Parathyroid adenoma (tissue), 2 donors: ENCODE data around the gene KCTD4.

Experiments
- H2AFZ ChIP-seq: fragments of 300-600 bp; sonication (generic); one replicate; pipeline ENCODE4 v1.7.0; 2017; ENCODE audit warnings: antibody characterized with exemption, mild to moderate bottlenecking
- H3K27ac ChIP-seq: fragments of 300-600 bp; sonication (generic); one replicate; pipeline ENCODE4 v1.7.0; 2017
- H3K27me3 ChIP-seq: fragments of 300-600 bp; sonication (generic); one replicate; pipeline ENCODE4 v1.7.0; 2017; ENCODE audit warnings: low read length; ENCODE audit not compliant: control insufficient read depth, insufficient read depth
- H3K36me3 ChIP-seq: fragments of 300-600 bp; sonication (generic); one replicate; pipeline ENCODE4 v1.7.0; 2017; ENCODE audit warnings: low read length; ENCODE audit not compliant: control insufficient read depth, insufficient read depth
- H3K4me1 ChIP-seq: fragments of 300-600 bp; sonication (generic); one replicate; pipeline ENCODE4 v1.7.0; 2017; ENCODE audit warnings: control low read depth
- H3K4me2 ChIP-seq: fragments of 300-600 bp; sonication (generic); one replicate; pipeline ENCODE4 v1.7.0; 2017; ENCODE audit warnings: low read length
- H3K4me3 ChIP-seq: fragments of 300-600 bp; sonication (generic); one replicate; pipeline ENCODE4 v1.7.0; 2017; ENCODE audit warnings: low read depth, low read length
- H3K79me2 ChIP-seq: fragments of 300-600 bp; sonication (generic); one replicate; pipeline ENCODE4 v1.7.0; 2017; ENCODE audit warnings: control low read depth
- H3K9ac ChIP-seq: fragments of 300-600 bp; sonication (generic); one replicate; pipeline ENCODE4 v1.7.0; 2017; ENCODE audit warnings: mild to moderate bottlenecking
- H3K9me3 ChIP-seq: fragments of 300-600 bp; sonication (generic); one replicate; pipeline ENCODE4 v1.7.0; 2017; ENCODE audit warnings: low read length; ENCODE audit not compliant: control insufficient read depth
- TF ChIP-seq, protein P1 (sequence below): fragments of 300-600 bp; sonication (generic); IDR thresholded peaks from one replicate; pipeline ENCODE4 v1.7.0; 2017; ENCODE audit warnings: antibody characterized with exemption, mild to moderate bottlenecking
- donor health status: primary hyperparathyroidism.

KCTD4 gene

DNA sequence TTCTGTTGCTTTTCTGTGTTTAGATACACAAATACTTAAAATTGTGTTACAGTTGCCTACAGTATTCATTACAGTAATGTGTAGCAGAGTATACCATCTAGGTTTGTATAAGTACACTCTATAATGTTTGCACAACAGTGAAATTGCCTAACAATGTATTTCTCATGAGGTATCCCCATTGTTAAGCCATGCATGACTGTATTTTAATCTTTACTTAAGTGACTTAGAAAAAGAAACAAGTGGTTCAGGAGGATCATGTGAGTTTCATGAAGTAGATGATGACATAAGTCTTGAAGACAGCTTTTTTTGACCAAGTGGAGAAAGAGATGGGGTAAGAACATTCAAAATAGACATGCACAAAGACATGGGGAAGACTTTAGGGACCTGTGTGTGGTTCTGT is 8.4 kb upstream of the KCTD4 start:
- Histone ChIP-seq H3K4me1 (no peaks in the 10 kb centered on the region), H3K9me3 (no peaks in the 10 kb centered on the region), H3K27ac (no peak overlapping the region), H3K4me2 (no peak overlapping the region), H3K9ac (no peak overlapping the region), H3K27me3 (no peaks in the 10 kb centered on the region), H2AFZ (no peak overlapping the region), H3K79me2 (no peaks in the 10 kb centered on the region), H3K4me3 (no peak overlapping the region), H3K36me3 (no peaks in the 10 kb centered on the region)
- TF ChIP-seq, protein P1, sequence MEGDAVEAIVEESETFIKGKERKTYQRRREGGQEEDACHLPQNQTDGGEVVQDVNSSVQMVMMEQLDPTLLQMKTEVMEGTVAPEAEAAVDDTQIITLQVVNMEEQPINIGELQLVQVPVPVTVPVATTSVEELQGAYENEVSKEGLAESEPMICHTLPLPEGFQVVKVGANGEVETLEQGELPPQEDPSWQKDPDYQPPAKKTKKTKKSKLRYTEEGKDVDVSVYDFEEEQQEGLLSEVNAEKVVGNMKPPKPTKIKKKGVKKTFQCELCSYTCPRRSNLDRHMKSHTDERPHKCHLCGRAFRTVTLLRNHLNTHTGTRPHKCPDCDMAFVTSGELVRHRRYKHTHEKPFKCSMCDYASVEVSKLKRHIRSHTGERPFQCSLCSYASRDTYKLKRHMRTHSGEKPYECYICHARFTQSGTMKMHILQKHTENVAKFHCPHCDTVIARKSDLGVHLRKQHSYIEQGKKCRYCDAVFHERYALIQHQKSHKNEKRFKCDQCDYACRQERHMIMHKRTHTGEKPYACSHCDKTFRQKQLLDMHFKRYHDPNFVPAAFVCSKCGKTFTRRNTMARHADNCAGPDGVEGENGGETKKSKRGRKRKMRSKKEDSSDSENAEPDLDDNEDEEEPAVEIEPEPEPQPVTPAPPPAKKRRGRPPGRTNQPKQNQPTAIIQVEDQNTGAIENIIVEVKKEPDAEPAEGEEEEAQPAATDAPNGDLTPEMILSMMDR = no peak

DNA sequence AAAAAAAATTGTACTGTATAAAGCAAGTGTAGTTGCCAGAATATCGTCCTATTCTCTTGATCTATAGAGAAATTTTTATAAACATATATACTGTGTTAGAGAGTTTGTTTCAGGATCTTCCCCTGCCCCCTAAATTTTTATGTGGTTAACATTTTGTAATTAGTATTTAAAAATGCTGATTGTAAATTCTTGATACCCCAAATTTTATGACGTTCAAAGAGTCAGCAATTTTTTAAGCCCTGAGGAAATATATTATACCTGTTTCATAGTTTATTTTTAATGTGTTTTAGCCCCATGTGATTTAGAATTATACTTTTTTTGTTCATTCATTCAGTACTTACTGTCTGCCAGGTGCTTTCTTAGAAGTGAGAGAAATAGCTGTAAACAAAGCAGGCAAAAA is 7.3 kb upstream of the KCTD4 start:
- no peak overlapping the region for H3K27ac ChIP-seq
- H2AFZ ChIP-seq = no peak overlapping the region
- no peaks in the 10 kb centered on the region for H3K9me3 ChIP-seq
- no peak overlapping the region for H3K9ac ChIP-seq
- no peak overlapping the region for H3K4me2 ChIP-seq
- H3K27me3 ChIP-seq = no peaks in the 10 kb centered on the region
- TF ChIP-seq, protein P1 = no peak
- no peak overlapping the region for H3K4me3 ChIP-seq
- H3K36me3 ChIP-seq = no peaks in the 10 kb centered on the region
- no peaks in the 10 kb centered on the region for H3K4me1 ChIP-seq
- H3K79me2 ChIP-seq = no peaks in the 10 kb centered on the region

DNA sequence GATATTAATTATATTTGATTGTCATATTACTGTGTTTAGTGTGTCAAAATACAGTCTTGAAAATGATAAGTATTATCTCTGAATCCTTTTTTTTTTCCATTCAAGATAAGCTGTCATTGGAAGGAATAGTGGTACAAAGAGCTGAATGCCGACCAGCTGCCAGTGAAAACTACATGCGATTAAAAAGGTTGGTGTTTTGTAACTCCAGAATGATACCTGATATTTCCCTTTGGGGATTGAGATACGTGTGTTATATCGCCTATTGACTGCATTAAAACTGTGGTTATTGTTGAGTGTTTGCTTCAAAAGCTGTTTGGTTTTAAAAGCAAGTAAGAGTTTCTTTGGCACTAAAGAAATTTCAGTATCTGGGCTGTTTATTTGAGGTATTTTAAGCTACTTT is 6.5 kb upstream of the KCTD4 start:
- no peaks in the 10 kb centered on the region for H3K4me1 ChIP-seq
- no peak overlapping the region for H3K27ac ChIP-seq
- TF ChIP-seq, protein P1 = no peak
- H3K4me2 ChIP-seq = no peak overlapping the region
- H3K36me3 ChIP-seq = no peaks in the 10 kb centered on the region
- H3K9me3 ChIP-seq = no peaks in the 10 kb centered on the region
- H3K27me3 ChIP-seq = no peaks in the 10 kb centered on the region
- no peak overlapping the region for H2AFZ ChIP-seq
- H3K4me3 ChIP-seq = no peak overlapping the region
- no peak overlapping the region for H3K9ac ChIP-seq
- H3K79me2 ChIP-seq = no peaks in the 10 kb centered on the region

DNA sequence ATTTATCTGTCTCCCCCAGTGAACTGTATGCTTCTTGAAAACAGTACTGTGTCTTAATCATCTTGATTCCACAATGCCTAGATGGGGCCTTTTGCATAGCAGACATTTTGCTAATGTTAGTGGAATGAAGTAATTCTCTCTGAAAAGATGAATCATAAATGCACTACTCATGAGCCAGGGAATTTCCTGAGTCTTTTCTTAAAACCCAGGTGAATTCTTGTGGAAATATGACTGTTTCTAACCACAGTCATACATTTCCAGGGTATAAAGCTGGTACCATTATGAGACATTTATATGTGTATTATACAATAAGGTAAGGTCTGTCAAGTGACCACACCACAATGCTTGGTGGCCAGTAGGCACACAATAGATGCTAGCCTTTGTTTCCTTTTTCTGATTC is 5.5 kb upstream of the KCTD4 start:
- TF ChIP-seq, protein P1 = no peak
- H3K9ac ChIP-seq = no peak overlapping the region
- H3K4me1 ChIP-seq = no peaks in the 10 kb centered on the region

DNA sequence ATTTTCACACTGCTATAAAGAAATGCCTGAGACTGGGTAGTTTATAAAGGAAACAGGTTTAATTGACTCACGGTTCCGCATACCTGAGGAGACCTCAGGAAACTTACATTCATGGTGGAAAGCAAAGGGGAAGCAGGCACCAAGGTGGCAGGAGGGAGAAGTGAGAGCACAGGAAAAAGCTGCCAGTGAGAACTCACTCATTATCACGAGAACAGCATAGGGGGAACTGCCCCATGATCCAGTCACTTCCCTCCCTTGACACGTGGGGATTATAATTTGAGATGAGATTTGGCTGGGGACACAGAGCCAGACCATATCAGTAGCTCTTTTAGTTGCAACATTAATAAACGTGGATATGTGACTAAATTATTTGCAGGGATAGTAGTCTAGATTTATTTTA is 4.3 kb upstream of the KCTD4 start:
- H3K4me1 ChIP-seq = no peaks in the 10 kb centered on the region
- no peaks in the 10 kb centered on the region for H3K27me3 ChIP-seq
- H3K36me3 ChIP-seq = no peaks in the 10 kb centered on the region
- no peak overlapping the region for H3K4me3 ChIP-seq
- no peaks in the 10 kb centered on the region for H3K79me2 ChIP-seq
- H3K9me3 ChIP-seq = no peaks in the 10 kb centered on the region
- no peak overlapping the region for H3K9ac ChIP-seq
- no peak overlapping the region for H2AFZ ChIP-seq
- H3K27ac ChIP-seq = no peak overlapping the region
- TF ChIP-seq, protein P1 = no peak
- H3K4me2 ChIP-seq = no peak overlapping the region

More for the DNA sequence above, 5.5 kb upstream of the KCTD4 start:
- Histone ChIP-seq H3K9me3 (no peaks in the 10 kb centered on the region), H2AFZ (no peak overlapping the region), H3K4me2 (no peak overlapping the region), H3K4me3 (no peak overlapping the region), H3K36me3 (no peaks in the 10 kb centered on the region), H3K27ac (no peak overlapping the region), H3K27me3 (no peaks in the 10 kb centered on the region), H3K79me2 (no peaks in the 10 kb centered on the region)
